Uterus (tissue), 2 donors: Measurements from ENCODE around the gene PALB2.

ENCODE experiments used
- CTCF ChIP-seq, 4 experiments: fragments of 200-600 bp in 2 of 4; fragments of 450-650 bp in 2 of 4; sonication (generic) in 2 of 4; IDR thresholded peaks; one replicate each; pipeline ENCODE4 v1.5.1; 2016 to 2019; ENCODE audit warnings: antibody characterized with exemption in 4 of 4, mild to moderate bottlenecking in 2 of 4, moderate library complexity in 1 of 4
- POLR2A ChIP-seq, 2 donors: fragments of 450-650 bp; IDR thresholded peaks; one replicate each; pipeline ENCODE4 v1.6.1; 2016; ENCODE audit warnings: antibody characterized with exemption in 2 of 2, mild to moderate bottlenecking in 1 of 2, moderate library complexity in 1 of 2

GRCh38 chr16:23575834-23576233, 65.3 kb downstream of the PALB2 start:
- TF ChIP-seq POLR2A (IDR thresholded peaks at IDR 0.05) (no peak), CTCF (IDR thresholded peaks at IDR 0.05) (no peak)
